Liver (tissue), 9 donors: ENCODE results near the gene PEX3. TPM values are rescaled to one million over a fixed set of nuclear protein-coding genes. Genes with fewer than 3 reads are reported as not detected.

Experiments
- DNase-seq: peaks from one replicate; pipeline ENCODE4 v3.0.0-alpha.2; 2017; ENCODE audit warnings: low spot score
- H3K27ac ChIP-seq, 2 donors: one replicate each; pipeline ENCODE4 v1.7.0; 2013; ENCODE audit warnings: inconsistent platforms in 2 of 2, low read length in 2 of 2, control low read depth in 1 of 2, low read depth in 1 of 2, mild to moderate bottlenecking in 1 of 2
- H3K27me3 ChIP-seq, 4 donors: one replicate each; pipeline versions ENCODE4 v1.6.1 to v1.7.0; 2013; ENCODE audit warnings: low read length in 3 of 4, inconsistent platforms in 1 of 4, mild to moderate bottlenecking in 1 of 4, moderate library complexity in 1 of 4; ENCODE audit not compliant: control insufficient read depth in 4 of 4, insufficient read depth in 4 of 4
- H3K36me3 ChIP-seq, 4 donors: one replicate each; pipeline versions ENCODE4 v1.6.1 to v1.7.0; 2013; ENCODE audit warnings: low read length in 3 of 4, mild to moderate bottlenecking in 3 of 4, low read depth in 1 of 4, moderate library complexity in 1 of 4; ENCODE audit not compliant: control insufficient read depth in 4 of 4, insufficient read depth in 3 of 4
- H3K4me1 ChIP-seq, 4 donors: one replicate each; pipeline versions ENCODE4 v1.6.1 to v1.7.0; 2013; ENCODE audit warnings: low read length in 3 of 4, mild to moderate bottlenecking in 3 of 4, moderate library complexity in 1 of 4; ENCODE audit not compliant: control insufficient read depth in 4 of 4, insufficient read depth in 4 of 4
- H3K4me3 ChIP-seq, 3 donors: one replicate each; pipeline versions ENCODE4 v1.6.1 to v1.7.0; 2013; ENCODE audit warnings: low read length in 3 of 3, control low read depth in 1 of 3, low read depth in 1 of 3, mild to moderate bottlenecking in 1 of 3
- H3K9ac ChIP-seq, 2 donors: one replicate each; pipeline ENCODE4 v1.7.0; 2013; ENCODE audit warnings: low read length in 2 of 2, mild to moderate bottlenecking in 2 of 2, moderate library complexity in 2 of 2, control low read depth in 1 of 2, low read depth in 1 of 2
- H3K9me3 ChIP-seq, 4 donors: one replicate each; pipeline versions ENCODE4 v1.6.1 to v1.7.0; 2013; ENCODE audit warnings: low read length in 3 of 4; ENCODE audit not compliant: control insufficient read depth in 4 of 4
- ATF3 ChIP-seq: IDR thresholded peaks from 2 replicates; pipeline ENCODE4 v1.6.1; 2016; ENCODE audit warnings: antibody characterized with exemption
- CTCF ChIP-seq: fragments of 150-350 bp; IDR thresholded peaks from 2 replicates; pipeline ENCODE4 v1.5.1; 2017; ENCODE audit warnings: improper control_type of control experiment, low read depth, low read length; ENCODE audit not compliant: missing input control
- EGR1 ChIP-seq, 2 donors: IDR thresholded peaks; 2 replicates each; pipeline ENCODE4 v1.6.1; 2016 to 2018; ENCODE audit warnings: antibody characterized with exemption in 2 of 2, low read depth in 2 of 2
- FOXA1 ChIP-seq: IDR thresholded peaks from 2 replicates; pipeline ENCODE4 v1.6.1; 2016; ENCODE audit warnings: antibody characterized with exemption
- FOXA2 ChIP-seq: IDR thresholded peaks from 2 replicates; pipeline ENCODE4 v1.6.1; 2016; ENCODE audit warnings: antibody characterized with exemption
- GABPA ChIP-seq, 2 donors: IDR thresholded peaks in 1 of 2; conservative IDR thresholded peaks in 1 of 2; 2 replicates each; pipeline ENCODE4 v1.6.1; 2016; ENCODE audit warnings: antibody characterized with exemption in 2 of 2, mild to moderate bottlenecking in 1 of 2, moderate library complexity in 1 of 2
- HNF4A ChIP-seq, 2 donors: conservative IDR thresholded peaks; 2 replicates each; pipeline ENCODE4 v1.6.1; 2016; ENCODE audit warnings: antibody characterized with exemption in 2 of 2, mild to moderate bottlenecking in 2 of 2
- HNF4G ChIP-seq: IDR thresholded peaks from 2 replicates; pipeline ENCODE4 v1.6.1; 2016; ENCODE audit warnings: antibody characterized with exemption
- JUND ChIP-seq, 2 donors: IDR thresholded peaks; 2 replicates each; pipeline ENCODE4 v1.6.1; 2016; ENCODE audit warnings: antibody characterized with exemption in 2 of 2
- MAX ChIP-seq: IDR thresholded peaks from 2 replicates; pipeline ENCODE4 v1.6.1; 2016; ENCODE audit warnings: antibody characterized with exemption
- NR2F2 ChIP-seq: IDR thresholded peaks from 2 replicates; pipeline ENCODE4 v1.6.1; 2016; ENCODE audit warnings: antibody characterized with exemption
- RAD21 ChIP-seq, 2 donors: IDR thresholded peaks; 2 replicates each; pipeline ENCODE4 v1.6.1; 2016; ENCODE audit warnings: antibody characterized with exemption in 2 of 2, mild to moderate bottlenecking in 2 of 2
- REST ChIP-seq: IDR thresholded peaks from 2 replicates; pipeline ENCODE4 v1.6.1; 2016; ENCODE audit warnings: antibody characterized with exemption, mild to moderate bottlenecking
- RXRA ChIP-seq, 2 donors: IDR thresholded peaks; 2 replicates each; pipeline ENCODE4 v1.6.1; 2017 to 2018; ENCODE audit warnings: antibody characterized with exemption in 2 of 2, mild to moderate bottlenecking in 1 of 2
- SP1 ChIP-seq: IDR thresholded peaks from 2 replicates; pipeline ENCODE4 v1.6.1; 2018; ENCODE audit warnings: antibody characterized with exemption, mild to moderate bottlenecking
- TAF1 ChIP-seq: conservative IDR thresholded peaks from 2 replicates; pipeline ENCODE4 v1.6.1; 2016; ENCODE audit warnings: antibody characterized with exemption, mild to moderate bottlenecking
- YY1 ChIP-seq: IDR thresholded peaks from 2 replicates; pipeline ENCODE4 v1.6.1; 2016; ENCODE audit warnings: antibody characterized with exemption, mild to moderate bottlenecking
- ZBTB33 ChIP-seq: IDR thresholded peaks from 2 replicates; pipeline ENCODE4 v1.6.1; 2016; ENCODE audit warnings: antibody characterized with exemption
- WGBS: extraction: QIAGEN DNeasy Blood & Tissue Kit; methylation state at CpG from one replicate; pipeline ENCODE4 v1.1.7; 2013; 5-methylcytosine and 5-hydroxymethylcytosine counted together
- polyA plus RNA-seq, 2 donors: library from polyadenylated mRNA; stranded (reverse) in 1 of 2; unstranded in 1 of 2; fragments of 200-250 nt in 1 of 2; fragments of >200 nt in 1 of 2; fragmentation: Nextera tagmentation in 1 of 2; extraction: Ambion mirVana in 1 of 2; gene quantifications; one replicate each; pipeline versions ENCODE4 v1.2.1 to v1.2.3, GENCODE V29; 2013 to 2015
- total RNA-seq, 2 donors: library from RNA; depleted of rRNA; stranded (reverse); fragments of >200 nt; gene quantifications; one replicate each; pipeline ENCODE4 v1.2.3, GENCODE V29; 2014
- donor health status: healthy.
- donor health status: healthy.
- donor health status: healthy.
- donor health status: healthy.
- donor health status: healthy.

Gene PEX3
- total and polyA plus RNA-seq, 4 donors, result 12.7 to 27.2 (median 15.2) TPM

- TF ChIP-seq ZBTB33 (no peak), CTCF (no peak), NR2F2 (no peak)
Measured at GRCh38 chr6:143528164-143528811, 77.7 kb downstream of the PEX3 start (continued).

- no peak for DNase-seq
- H3K27me3 ChIP-seq, result no peaks in the 10 kb centered on the region
- H3K4me1 ChIP-seq, result no peaks in the 10 kb centered on the region
- no peaks in the 10 kb centered on the region for H3K36me3 ChIP-seq
- no peak overlapping the region for H3K4me3 ChIP-seq
- no peaks in the 10 kb centered on the region for H3K9me3 ChIP-seq
- WGBS, result 60% methylated on average over 2 of the region's 2 CpGs
- H3K9ac ChIP-seq, result no peak overlapping the region
- TF ChIP-seq RAD21 (IDR thresholded peaks at IDR 0.05), result peak in 1 of 2 donors; percentile 4
- TF ChIP-seq JUND (IDR thresholded peaks at IDR 0.05), result no peak
- no peak overlapping the region for H3K27ac ChIP-seq
Measured at GRCh38 chr6:143529095-143529494, 78.5 kb downstream of the PEX3 start.

- Histone ChIP-seq H3K4me3 (no peak overlapping the region), H3K4me1 (peaks cover 3 to 12% (median 7%) of the 10 kb centered on the region in 4 donors), H3K27ac (no peak overlapping the region), H3K36me3 (no peaks in the 10 kb centered on the region), H3K9me3 (no peaks in the 10 kb centered on the region), H3K9ac (no peak overlapping the region), H3K27me3 (no peaks in the 10 kb centered on the region)
- DNase-seq, result no peak
- WGBS, result 65% methylated on average over 5 of the region's 5 CpGs
- no peak for TF ChIP-seq EGR1 (IDR thresholded peaks at IDR 0.05; ENCODE audit: low read depth in 2 of 2)
- no peak for TF ChIP-seq YY1
- no peak for TF ChIP-seq JUND (IDR thresholded peaks at IDR 0.05)
- no peak for TF ChIP-seq RAD21 (IDR thresholded peaks at IDR 0.05)
- TF ChIP-seq ZBTB33, result no peak
- no peak for TF ChIP-seq SP1
- no peak for TF ChIP-seq FOXA2
- TF ChIP-seq HNF4G, result no peak
- no peak for TF ChIP-seq REST
- TF ChIP-seq FOXA1, result no peak
- no peak for TF ChIP-seq ATF3
- no peak for TF ChIP-seq HNF4A (conservative IDR thresholded peaks at IDR 0.05)
- TF ChIP-seq NR2F2, result no peak
- no peak for TF ChIP-seq TAF1
- TF ChIP-seq GABPA (IDR thresholded peaks at IDR 0.05 in 1 of 2, conservative IDR thresholded peaks at IDR 0.05 in 1 of 2), result no peak
- no peak for TF ChIP-seq MAX
- TF ChIP-seq RXRA (IDR thresholded peaks at IDR 0.05), result no peak
Measured at GRCh38 chr6:143531720-143532499, 81.3 kb downstream of the PEX3 start.
